DMS 273 treated with DMSO at 0.1 percent for 48 hours (cell line): ENCODE data around the gene PEX7.
"Not testable (repeated sequence)": the region's sequence is repeated elsewhere in the genome, so short reads cannot be mapped to it uniquely, and the experiment has no call there.

Source experiments
- DNase-seq: peaks from one replicate; lab custom pipeline; 2025; lab: John Stamatoyannopoulos, UW

PEX7 gene

GRCh38 chr6:136790411-136791295, 31.7 kb upstream of the PEX7 start:
- DNase-seq = no peak

GRCh38 chr6:136791296-136792094, 30.9 kb upstream of the PEX7 start:
- DNase-seq = peak; percentile 11

- DNase-seq = peak; percentile 58
Measured at GRCh38 chr6:136792095-136792409, 30.3 kb upstream of the PEX7 start.

GRCh38 chr6:136792410-136793262, 29.8 kb upstream of the PEX7 start, which contains the start of gene MAP3K5:
TSS of gene MAP3K5 (minus strand) at chr6:136792477. CDS start at chr6:136792157, 320 bp downstream.
- DNase-seq = peak; percentile 69

- DNase-seq = no peak
Measured at GRCh38 chr6:136793363-136793762, 29.0 kb upstream of the PEX7 start.

GRCh38 chr6:136795386-136795785, 27.0 kb upstream of the PEX7 start:
- DNase-seq = no peak

GRCh38 chr6:136795996-136796395, 26.4 kb upstream of the PEX7 start:
- DNase-seq = no peak

- DNase-seq = no peak
Measured at GRCh38 chr6:136798044-136798443, 24.3 kb upstream of the PEX7 start.

GRCh38 chr6:136801581-136801980, 20.8 kb upstream of the PEX7 start:
- DNase-seq = no peak

GRCh38 chr6:136803608-136804007, 18.8 kb upstream of the PEX7 start:
- no peak for DNase-seq

- no peak for DNase-seq
Measured at GRCh38 chr6:136809091-136809860, 13.1 kb upstream of the PEX7 start.

- no peak for DNase-seq
Measured at GRCh38 chr6:136811272-136811671, 11.1 kb upstream of the PEX7 start.

- no peak for DNase-seq
Measured at GRCh38 chr6:136812174-136812573, 10.2 kb upstream of the PEX7 start.

GRCh38 chr6:136815608-136816007, 6.8 kb upstream of the PEX7 start:
- not testable (repeated sequence) for DNase-seq

GRCh38 chr6:136816656-136817055, 5.7 kb upstream of the PEX7 start:
- DNase-seq = no peak

- no peak for DNase-seq
Measured at GRCh38 chr6:136820561-136820960, 1.8 kb upstream of the PEX7 start.

GRCh38 chr6:136822046-136822375, 381 bp upstream of the PEX7 start:
- no peak for DNase-seq

- no peak for DNase-seq
Measured at GRCh38 chr6:136823128-136823660, 802 bp downstream of the PEX7 start.

- DNase-seq = no peak
Measured at GRCh38 chr6:136826216-136826615, 3.8 kb downstream of the PEX7 start.

GRCh38 chr6:136831873-136832562, 9.6 kb downstream of the PEX7 start:
- DNase-seq = no peak
